CD4-positive, alpha-beta T cell treated with Interleukin-12 subunit alpha and Interleukin-12 subunit beta, for 1 hour (primary cell): ENCODE results near the gene SRSF4.
A peak's percentile ranks its signal among the peaks of the same experiment; 100 is the strongest.

Experiments used
- DNase-seq: peaks from one replicate; pipeline ENCODE4 v3.0.0-alpha.2; 2020

Gene SRSF4

DNA sequence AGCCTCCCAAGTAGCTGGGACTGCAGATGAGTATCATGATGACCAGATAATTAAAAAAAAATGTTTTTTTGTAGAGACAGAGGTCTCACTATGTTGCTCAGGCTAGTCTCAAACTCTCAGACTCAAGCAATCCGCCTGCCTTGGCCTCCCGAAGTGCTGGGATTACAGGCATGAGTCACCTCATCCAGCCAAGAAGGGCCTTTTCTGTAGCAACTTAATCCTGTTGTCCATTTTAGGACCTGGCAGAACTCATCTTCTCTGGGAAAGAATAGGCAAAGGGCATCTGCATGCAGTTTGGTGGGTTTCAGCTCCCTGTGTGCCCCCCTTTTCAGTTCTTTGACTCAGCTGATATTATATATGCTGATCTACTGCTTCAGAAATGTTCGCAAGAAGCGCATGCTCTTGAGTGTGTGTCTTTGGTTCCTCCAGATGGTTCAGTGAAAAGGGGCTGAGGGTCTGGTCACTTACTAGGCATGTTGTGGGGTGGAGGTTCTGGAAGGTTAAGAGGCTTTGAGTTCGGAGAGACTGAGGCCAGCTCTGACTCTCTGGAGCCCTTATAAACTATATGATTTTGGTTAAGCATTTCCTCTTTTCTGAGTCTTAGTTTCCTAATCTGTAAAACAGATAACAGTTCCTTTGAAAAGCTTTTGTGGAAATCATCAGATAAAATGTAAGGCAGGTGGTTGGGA is 19.4 kb upstream of the SRSF4 start:
- DNase-seq = no peak

DNA sequence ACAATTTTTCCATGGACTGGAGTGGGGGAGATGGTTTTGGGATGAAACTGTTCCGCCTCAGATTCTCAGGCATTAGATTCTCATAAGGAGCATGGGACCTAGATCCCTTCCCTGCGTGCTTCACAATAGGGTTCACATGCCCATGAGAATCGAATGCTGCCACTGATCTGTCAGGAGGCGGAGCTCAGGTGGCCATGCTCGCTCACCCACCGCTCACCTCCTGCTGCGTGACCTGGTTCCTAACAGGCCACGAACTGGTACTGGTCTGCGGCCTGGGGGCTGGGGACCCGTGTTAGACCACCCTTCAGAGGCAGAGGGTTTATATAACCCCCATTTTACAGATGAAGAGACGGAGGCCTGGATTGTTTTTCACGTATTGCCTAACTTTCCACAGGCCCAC is 16.3 kb upstream of the SRSF4 start:
- DNase-seq = no peak

DNA sequence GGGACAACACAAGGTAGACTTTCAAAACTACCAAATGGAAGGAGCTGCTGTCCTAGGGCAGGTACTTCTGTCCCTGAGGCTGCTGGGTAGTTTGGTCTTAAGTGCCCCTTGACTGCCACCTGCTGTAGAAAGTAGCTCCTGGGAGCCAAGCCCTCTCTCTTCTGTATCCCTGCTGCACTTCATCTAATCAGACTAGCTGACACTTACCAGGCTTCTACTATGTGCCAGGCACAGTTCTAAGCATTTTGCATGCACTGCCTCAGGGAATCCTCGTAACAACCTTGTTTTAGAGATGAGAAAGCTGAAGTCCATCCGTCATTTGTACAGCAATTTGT is 15.9 kb upstream of the SRSF4 start:
- DNase-seq = peak; percentile 47

DNA sequence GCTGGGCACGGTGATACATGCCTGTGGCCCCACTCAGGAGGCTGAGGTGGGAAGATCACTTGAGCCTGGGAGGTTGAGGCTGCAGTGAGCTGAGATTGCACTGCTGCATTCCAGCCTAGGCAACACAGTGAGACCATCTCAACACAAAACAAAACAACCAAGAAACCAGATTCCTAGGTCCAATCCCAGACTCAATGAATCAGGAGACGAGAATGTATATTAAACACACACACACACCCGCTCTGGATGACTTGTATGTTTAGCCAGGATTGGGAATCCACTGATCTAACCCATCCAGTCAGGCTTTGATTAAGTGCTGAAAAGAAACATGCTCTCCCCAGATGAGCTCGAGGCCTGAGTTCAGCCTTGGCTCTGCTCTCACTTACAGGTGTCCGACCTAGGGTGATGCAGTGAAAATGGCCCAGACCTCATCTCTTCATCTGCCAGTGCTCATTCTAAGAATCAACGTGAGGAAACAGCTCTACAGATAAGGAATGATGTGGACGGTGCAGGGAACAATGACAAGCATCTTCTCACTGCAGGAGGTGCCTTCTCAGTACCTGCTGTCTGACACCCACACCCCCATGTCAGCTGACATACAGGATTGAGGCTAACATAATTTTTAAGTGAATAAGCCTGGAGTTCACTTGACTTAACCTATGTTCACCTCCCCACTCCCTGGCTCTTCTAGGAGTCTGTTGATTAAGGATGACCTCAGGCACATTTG is 15.3 kb upstream of the SRSF4 start:
- no peak for DNase-seq

DNA sequence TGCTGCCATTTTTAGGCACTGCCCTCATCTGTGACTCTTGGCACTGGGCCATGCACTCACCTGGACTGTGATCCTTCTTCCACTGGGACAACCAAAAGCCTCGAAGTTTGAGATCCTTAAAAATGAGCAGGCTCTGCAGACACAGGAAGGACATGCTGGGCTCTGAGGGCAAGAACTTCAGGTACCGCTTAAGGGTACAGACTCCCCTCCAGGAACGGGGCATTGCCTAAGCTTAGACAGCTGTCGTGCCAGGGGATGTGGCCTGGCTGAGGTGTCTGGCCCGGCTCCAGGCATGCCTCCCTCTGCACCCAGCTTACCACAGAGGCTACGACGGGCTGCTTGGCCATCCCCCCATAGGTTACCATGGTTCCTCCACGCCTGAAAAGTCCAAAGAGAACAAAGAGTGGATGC is 14.2 kb upstream of the SRSF4 start:
- DNase-seq = no peak

DNA sequence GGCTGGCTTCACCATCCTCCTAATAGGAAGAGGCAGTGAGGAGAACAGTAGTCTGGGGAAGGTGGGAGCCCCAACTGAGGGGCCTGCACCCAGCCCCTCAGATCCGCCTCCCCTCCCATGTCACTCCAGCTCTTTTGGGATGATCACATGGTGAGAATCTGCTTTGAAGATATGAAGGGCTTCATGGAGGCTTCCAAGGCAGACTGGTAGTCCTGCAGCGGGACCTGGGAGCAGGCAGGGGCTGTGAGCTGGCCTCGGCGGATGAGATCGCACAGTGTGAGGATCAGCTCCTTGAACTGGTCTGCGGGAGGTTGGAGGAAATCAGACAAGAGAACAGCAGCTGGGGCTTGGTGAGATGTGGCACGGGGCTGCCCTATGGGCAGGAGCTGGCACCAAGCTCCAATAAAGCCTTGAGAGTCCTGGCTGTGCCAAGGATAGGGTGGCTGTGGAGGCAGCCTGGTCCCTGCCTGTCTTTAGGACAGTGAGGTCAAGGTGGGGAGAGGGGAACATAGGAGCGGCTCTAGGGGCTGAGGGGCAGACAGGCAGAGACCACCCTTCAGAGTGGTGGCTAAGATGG is 12.3 kb upstream of the SRSF4 start:
- no peak for DNase-seq

DNA sequence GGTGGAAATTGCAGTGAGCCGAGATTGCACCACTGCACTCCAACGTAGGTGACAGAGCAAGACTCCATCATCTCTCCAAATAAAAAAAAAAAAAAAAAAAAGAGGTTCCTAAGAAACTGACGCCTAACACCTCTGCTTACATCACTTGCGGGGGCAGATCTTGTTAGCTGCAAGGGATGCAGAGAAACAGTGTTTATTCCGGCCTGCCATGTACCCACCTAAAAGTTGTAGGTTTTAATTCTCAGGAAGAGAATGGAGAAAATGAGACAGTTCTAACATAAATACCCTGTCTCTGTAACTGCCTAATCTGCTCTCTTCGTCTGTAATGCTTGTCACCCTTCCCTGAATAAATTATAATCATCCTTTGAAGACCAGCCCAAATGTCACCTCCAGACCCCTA is 9.0 kb upstream of the SRSF4 start:
- no peak for DNase-seq

DNA sequence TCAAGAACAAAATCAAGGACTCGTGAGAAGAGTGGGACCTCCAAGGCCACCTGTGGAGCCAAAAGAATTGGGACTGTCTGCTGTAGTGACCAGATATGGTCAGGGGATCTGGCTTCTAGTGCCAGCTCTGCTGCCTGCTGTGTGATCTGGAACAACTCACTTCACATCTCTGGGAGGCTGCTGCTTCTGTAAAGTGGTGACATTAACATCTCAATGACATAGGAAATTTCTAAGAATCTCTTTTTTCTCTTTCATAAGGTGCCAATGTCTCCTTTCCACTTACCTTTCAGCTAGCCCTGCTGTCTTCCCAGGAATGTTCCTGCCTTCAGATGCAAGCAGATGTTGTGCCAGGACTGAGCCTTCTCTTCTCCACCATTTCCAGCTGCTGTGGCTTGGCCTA is 5.0 kb upstream of the SRSF4 start:
- DNase-seq = no peak

DNA sequence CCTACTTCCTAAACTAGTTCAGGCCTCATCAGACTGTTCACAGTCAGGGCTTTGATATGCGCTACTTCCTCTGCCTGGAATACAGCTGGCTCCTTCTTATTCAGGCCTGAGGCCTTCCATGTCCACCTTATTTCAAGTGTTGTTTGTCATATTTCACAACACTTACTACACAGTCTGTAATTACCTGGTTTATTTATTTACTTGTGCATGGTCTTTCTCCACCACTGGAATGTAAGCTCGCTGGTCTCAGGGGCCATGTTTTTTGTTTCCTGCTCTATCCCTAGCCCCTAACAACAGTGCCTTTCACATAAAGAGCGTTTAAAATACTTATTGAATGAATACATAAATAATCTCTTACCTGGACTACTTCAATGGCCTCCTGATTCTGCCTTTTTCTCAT is 4.6 kb upstream of the SRSF4 start:
- no peak for DNase-seq

DNA sequence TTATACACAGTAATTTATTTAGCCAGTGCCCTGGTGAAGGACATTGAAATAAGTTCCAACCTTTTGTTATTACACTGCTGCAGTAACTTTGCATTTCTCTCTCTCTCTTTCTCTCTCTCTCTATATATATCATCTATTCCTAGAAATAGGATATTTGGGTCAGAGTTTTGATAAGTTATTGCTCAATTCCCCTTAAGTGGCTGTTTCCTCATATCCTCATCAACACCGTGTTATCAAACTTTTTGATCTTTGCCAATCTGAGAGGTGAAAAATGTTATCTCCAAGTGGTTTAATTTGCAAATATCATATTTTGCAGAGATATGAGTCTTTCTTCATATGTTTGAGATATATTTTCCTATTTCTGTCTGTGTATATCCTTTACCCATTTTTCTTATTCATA is 1.6 kb upstream of the SRSF4 start:
- no peak for DNase-seq

DNA sequence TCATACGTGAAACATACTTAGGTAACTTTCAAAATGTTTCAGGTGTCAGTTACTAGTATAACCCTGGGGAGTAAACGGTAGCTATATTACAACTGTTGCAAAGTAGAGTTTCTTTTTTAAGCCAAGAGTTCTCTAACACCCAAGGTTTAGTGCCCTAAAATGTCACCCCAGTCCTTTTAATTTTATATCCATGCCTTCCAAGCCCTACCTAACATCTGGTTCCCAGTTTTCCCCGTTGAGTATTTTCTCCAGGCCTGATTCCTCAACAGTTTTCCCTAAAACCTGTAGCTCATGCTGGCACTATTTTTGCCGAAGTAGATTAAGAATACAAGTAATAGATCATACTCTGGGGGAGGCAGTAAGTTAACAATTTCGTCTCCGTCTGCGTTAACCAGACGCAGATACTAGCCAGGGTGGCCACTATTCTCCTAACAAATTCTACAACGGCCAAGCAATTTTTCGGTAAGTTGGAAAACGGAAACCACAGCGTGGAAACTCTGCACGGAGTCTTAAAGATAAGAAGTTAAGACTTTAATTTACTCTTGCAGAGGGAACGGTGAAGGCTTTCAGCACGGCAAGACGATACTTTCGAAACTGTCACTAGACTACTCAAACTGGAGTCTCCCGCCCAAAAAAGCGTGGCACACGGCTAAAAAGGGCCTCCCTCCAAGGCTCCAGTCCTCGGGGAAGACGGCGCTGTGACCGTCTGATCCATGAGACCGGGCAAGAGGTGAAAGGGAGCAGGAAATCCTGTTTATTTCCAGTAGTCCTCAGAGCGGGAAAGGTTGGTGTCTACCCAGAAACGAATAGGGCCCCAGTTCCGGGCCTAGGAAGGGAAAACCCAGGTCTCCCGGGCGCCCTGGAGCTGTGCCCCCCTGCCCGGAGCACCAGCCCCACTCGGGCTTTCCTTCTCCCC is 945 bp downstream of the SRSF4 start:
- no peak for DNase-seq

DNA sequence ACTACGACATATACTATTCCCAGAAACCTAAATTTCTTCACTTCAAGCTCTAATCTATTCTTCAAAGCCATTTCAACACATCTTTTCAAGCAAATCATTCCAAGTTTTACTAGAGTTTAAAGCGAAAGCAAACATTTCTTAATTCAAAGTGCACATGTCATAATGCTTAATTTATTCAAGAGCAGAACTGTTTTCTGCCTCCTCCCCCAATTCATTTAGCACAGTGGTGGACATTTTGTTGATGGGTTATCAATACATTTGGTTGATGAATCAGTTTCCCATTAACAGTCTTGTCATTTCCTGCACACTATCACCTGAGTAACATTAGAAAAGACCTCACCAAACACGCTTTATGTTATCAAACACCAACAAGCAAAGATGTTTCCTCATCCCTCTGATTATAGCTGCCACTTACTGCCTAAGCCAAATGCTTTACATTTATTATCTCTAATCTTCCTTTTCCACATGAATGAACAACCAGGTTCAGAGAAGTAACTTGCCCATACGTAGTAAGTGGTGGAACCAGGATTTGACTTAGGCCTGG is 2.0 kb downstream of the SRSF4 start:
- DNase-seq = peak; percentile 25

DNA sequence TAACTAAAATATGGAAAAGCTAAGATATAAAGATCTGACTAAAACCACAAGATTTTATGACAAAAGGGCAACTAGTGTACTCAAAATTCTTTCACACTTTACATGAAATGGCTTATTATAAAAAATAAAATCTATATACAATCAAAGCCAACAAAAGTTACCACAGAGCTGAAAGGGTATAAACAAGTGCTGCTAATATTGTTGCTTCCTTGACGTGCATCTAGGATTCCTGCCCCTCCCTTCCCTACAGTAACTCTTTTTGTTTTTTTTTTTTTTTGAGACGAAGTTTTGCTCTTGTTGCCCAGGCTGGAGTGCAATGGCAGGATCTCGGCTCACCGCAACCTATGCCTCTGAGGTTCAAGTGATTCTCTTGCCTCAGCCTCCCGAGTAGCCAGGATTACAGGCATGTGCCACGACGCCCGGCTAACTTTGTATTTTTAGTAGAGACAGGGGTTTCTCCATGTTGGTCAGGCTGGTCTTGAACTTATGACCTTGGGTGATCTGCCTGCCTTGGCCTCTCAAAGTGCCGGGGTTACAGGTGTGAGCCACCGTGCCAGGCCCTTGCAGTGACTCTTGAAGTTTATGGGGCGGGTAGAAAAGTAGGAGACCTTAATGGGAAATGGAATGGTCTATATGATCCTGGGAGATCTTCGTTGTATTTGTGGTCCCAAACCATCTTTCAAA is 4.5 kb downstream of the SRSF4 start:
- DNase-seq = no peak

DNA sequence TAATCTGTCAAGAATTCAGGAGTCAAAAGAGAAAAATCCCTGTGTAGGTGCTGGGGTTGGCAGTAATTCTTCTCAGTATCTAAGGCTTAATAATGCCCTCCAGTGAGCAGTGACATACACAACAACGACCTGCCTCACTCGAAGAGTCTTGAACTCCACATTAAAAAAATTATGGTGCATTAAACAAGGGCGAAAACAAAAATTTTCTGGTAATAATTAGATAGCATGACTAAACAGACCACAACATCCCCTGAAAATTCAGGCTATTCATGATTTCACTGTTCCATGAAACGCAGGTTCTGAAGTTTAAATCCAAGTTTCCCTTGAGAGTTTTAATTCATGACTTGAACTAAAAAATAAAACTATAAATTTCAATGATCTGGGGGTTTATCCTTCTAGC is 5.1 kb downstream of the SRSF4 start:
- DNase-seq = no peak

DNA sequence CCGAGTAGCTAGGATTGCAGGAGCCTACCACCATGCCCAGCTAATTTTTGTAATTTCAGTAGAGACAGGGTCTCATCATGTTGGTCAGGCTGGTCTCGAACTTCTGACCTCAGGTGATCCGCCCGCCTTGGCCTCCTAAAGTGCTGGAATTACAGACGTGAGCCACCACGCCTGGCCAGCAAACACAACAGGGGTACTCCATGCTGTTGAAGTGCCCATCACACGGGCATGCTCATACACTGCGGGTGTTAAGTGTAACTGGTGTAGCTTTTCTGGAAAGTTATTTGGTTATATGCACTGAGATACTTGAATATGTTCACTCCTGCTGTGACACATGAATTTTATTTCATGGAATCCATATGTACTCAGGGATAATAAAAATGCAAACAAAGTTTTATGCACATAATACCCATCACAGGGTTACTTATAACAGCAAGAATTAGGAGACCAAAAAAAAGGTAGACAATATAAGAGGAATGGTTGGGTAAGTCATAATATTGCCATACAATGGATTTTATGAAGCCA is 9.2 kb downstream of the SRSF4 start:
- no peak for DNase-seq

DNA sequence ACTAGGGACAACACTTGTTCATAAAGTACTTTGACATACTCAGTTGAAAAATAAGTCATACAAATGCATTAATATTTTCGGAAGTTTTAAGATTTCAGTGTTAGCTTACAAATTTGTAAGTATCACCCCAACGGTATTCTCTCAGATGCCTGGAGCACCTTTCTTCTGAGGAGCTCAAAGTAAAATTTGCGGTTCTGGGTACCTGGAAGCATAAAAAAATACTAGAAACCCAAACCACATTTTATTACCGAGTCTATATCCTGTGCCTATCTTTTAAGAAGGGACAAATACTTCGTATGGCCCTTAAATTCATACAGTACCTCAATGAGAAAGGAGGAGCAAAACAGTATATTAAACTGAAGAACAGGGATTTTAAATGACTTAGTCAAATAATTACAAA is 10.2 kb downstream of the SRSF4 start:
- DNase-seq = no peak

DNA sequence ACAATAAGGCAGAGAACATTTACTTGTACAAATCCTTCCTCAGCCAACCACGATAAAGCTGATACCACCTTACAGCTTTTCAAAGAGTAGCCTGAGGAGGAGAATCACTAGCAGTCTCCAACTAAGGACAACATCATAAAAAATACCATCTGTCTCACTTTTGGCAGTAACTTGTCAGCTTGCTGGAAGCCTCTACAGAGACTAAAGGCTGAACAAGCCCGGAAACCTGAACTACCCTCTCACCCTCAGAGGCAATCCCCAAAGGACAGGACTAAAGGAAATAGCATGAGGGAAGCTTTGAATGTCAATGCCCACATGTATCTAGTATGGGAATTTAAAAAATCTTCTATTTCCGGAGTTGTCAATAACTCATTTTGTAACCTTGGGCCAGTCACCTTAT is 10.6 kb downstream of the SRSF4 start:
- DNase-seq = no peak

DNA sequence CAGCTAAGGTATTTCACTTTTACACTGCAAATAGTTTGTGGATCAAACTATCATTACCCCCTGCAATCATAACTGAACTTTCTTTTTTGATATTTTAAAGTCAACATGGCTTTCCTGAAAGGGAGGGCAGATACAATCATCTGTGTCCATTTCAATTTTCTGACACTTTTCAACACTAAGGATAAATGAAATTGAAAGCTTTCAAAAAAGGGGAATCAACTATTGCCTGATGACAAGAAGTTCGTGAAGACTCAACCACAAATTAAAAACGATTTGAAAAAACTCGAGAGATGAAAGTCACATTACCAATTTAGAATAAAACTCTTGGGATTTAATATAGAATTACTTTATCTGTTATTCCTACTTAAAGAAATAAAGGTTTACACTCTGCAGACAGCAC is 11.7 kb downstream of the SRSF4 start:
- no peak for DNase-seq

DNA sequence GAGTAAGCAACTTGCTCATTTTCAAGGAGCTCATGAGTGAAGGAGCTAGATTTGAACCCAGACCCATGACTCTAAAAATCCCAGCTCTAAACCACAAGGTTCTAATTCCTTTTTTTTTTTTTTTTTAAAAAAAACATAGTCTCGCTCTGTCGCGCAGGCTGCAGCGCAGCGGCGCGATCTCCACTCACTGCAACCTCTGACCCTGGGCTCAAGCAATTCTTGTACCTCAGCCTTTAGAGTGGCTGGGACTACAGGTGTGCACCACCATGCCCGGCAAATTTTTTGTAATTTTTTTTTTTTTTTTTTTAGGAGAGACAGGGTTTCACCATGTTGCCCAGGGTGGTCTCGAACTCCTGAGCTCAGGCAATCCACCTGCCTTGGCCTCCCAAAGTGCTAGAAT is 13.8 kb downstream of the SRSF4 start:
- DNase-seq = no peak

DNA sequence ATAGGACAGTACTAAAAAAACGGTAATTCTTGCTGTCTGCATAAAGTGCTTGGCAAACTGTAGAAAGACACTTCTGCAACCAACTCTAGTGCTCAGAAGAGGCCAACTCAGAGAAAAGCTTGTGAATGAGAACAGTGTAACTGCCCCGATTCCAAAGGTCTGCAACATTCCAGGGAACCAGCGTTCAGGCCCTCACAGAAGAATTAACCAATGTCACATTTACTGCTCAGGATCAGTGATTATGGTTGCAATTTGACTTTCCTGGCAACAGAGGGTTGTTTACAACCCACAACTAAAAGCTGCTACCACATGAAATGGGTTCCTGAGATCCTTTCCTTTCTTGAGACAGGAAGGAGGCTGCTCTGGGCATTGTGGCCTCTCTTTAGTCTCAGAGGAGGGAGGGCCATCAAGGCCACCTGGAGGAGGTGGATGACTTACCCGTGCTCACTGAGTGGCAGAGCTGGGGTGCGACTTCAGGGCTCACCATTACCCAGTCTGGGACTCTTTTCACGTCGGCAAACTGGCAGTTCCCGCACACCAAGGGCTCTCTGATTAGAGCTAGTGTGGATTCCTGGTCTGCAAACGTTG is 15.3 kb downstream of the SRSF4 start:
- no peak for DNase-seq

DNA sequence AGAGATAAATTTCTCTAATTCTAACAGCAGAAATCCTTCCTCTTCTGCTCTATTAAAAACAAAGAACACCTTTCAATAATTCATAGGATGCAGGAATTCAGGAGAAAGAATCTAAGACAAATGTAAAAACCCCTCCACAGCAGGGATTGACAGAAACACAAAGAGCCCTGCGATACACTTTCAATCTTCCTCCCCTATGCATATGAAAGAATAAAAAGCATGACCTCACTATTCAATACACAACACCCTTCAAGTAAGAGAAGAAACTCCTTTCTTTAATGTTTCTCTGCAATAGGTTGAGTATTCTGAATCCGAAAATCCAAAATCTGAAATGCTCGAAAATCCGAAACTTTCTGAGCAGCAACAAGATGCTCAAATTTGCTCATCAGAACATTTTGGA is 17.1 kb downstream of the SRSF4 start:
- DNase-seq = no peak
